Spleen (tissue), 11 donors: ENCODE results near the gene TP53TG5. TPM values are rescaled to one million over a fixed set of nuclear protein-coding genes. Genes with fewer than 3 reads are reported as not detected.

Source experiments
- DNase-seq: peaks from one replicate; pipeline ENCODE4 v3.0.0-alpha.2; 2020
- H3K27ac ChIP-seq, 8 donors: fragments of 200-600 bp; sonication (generic) in 7 of 8; 1 replicate in 4 of 8; 2 replicates in 4 of 8; pipeline versions ENCODE4 v1.5.0 to v1.8.0; 2016 to 2021; ENCODE audit warnings: inconsistent platforms in 4 of 8, mild to moderate bottlenecking in 4 of 8, moderate library complexity in 1 of 8
- H3K27me3 ChIP-seq, 7 donors: fragments of 200-600 bp; sonication (generic) in 6 of 7; replicated peaks in 1 of 7; 1 replicate in 4 of 7; 2 replicates in 3 of 7; pipeline versions ENCODE4 v1.5.0 to v1.8.0; 2016 to 2021; ENCODE audit warnings: inconsistent platforms in 3 of 7, mild to moderate bottlenecking in 1 of 7
- H3K36me3 ChIP-seq, 6 donors: fragments of 200-600 bp; sonication (generic) in 5 of 6; 1 replicate in 4 of 6; 2 replicates in 2 of 6; pipeline versions ENCODE4 v1.5.0 to v1.8.0; 2016 to 2021; ENCODE audit warnings: inconsistent platforms in 2 of 6
- H3K4me1 ChIP-seq, 6 donors: fragments of 200-600 bp; sonication (generic) in 5 of 6; 1 replicate in 3 of 6; 2 replicates in 3 of 6; pipeline versions ENCODE4 v1.5.0 to v1.8.0; 2016 to 2021; ENCODE audit warnings: inconsistent platforms in 3 of 6
- H3K4me3 ChIP-seq, 8 donors: fragments of 200-600 bp; sonication (generic) in 7 of 8; 1 replicate in 4 of 8; 2 replicates in 4 of 8; pipeline versions ENCODE4 v1.5.0 to v1.8.0; 2016 to 2021; ENCODE audit warnings: inconsistent platforms in 4 of 8, mild to moderate bottlenecking in 4 of 8, moderate library complexity in 2 of 8
- H3K9me3 ChIP-seq, 8 donors: fragments of 200-600 bp; sonication (generic) in 7 of 8; 1 replicate in 4 of 8; 2 replicates in 4 of 8; pipeline versions ENCODE4 v1.5.0 to v1.8.0; 2016 to 2021; ENCODE audit warnings: inconsistent platforms in 4 of 8
- CTCF ChIP-seq, 11 experiments: fragments of 200-600 bp in 7 of 11; fragments of 450-650 bp in 4 of 11; sonication (generic) in 4 of 11; IDR thresholded peaks in 8 of 11; conservative IDR thresholded peaks in 3 of 11; 1 replicate in 7 of 11; 2 replicates in 4 of 11; pipeline versions ENCODE4 v1.4.0 to v1.8.0; 2016 to 2021; ENCODE audit warnings: antibody characterized with exemption in 11 of 11, inconsistent platforms in 4 of 11, mild to moderate bottlenecking in 1 of 11
- POLR2A ChIP-seq, 3 donors: fragments of 450-650 bp; IDR thresholded peaks; one replicate each; pipeline ENCODE4 v1.5.1; 2017; ENCODE audit warnings: antibody characterized with exemption in 3 of 3, mild to moderate bottlenecking in 1 of 3
- POLR2AphosphoS5 ChIP-seq, 3 donors: sonication (generic); formaldehyde crosslinking; IDR thresholded peaks; one replicate each; pipeline ENCODE4 v1.5.1; 2017; ENCODE audit warnings: antibody characterized with exemption in 3 of 3
- WGBS, 5 donors: extraction: QIAGEN DNeasy Blood & Tissue Kit in 3 of 5; methylation state at CpG; one replicate each; pipeline versions ENCODE4 v1.1.5 to v1.1.7; 2013 to 2018; 5-methylcytosine and 5-hydroxymethylcytosine counted together
- intact Hi-C: fragments of 100-400 bp; cut with DNase I; formaldehyde crosslinking; loops from one replicate; pipeline ENCODE4 v1.15.0; 2023; ENCODE audit warnings: low total_unique reads
- polyA plus RNA-seq, 3 donors: library from polyadenylated mRNA; stranded (reverse); fragments of 200-250 nt; gene quantifications; one replicate each; pipeline ENCODE4 v1.2.1, GENCODE V29; 2013
- total RNA-seq, 7 donors: library from RNA; depleted of rRNA in 3 of 7; stranded (reverse); fragments of >200 nt in 3 of 7; fragmentation: NEBNext Ultra II Directional in 4 of 7; extraction: Animal tissue kit (Norgen Biotek cat#: 25700) in 4 of 7; gene quantifications; one replicate each; pipeline versions ENCODE4 v1.1.0 to v1.2.1, GENCODE V29; 2016 to 2021
- donor health status: healthy with polysubstance abuse.
- donor health status: DM: no; HTN: no; CAD: no; lungs with moderate emphysema.
- donor health status: DM: no; HTN: no; CAD: no.
- donor health status: Bipolar disorder and iron deficiency.
- donor health status: healthy.
- donor health status: DM: no; HTN: no; CAD: no.
- donor health status: DM: yes; HTN: yes; CAD: no.

The TP53TG5 gene
- total and polyA plus RNA-seq, 10 donors, result 0.08 to 0.66 (median 0.60) TPM; not detected in 7

- H3K27ac ChIP-seq, result peak within 1 kb of the TSS; percentile 42 to 86 (median 76)
- peak within 1 kb of the TSS; percentile 29 to 82 (median 42) for H3K4me3 ChIP-seq
- peaks cover 0 to 25% (median 2%) of the 10 kb centered on the region in 7 donors for H3K27me3 ChIP-seq
- 2 to 13% (median 4%) methylated on average over 10 to 77 of the region's 77 CpGs for WGBS, 5 donors
- no peaks in the 10 kb centered on the region for H3K9me3 ChIP-seq
- peaks cover 0 to 57% (median 32%) of the 10 kb centered on the region in 6 donors for H3K4me1 ChIP-seq
- intact Hi-C loops, result no loop called here
- TF ChIP-seq POLR2AphosphoS5 (IDR thresholded peaks at IDR 0.05) (peak; percentile 89 to 95 (median 93)), CTCF (IDR thresholded peaks at IDR 0.05 in 8 of 11, conservative IDR thresholded peaks at IDR 0.05 in 3 of 11) (no peak), POLR2A (IDR thresholded peaks at IDR 0.05) (peak in 1 of 3 donors; percentile 51)
- DNase-seq, result peak; percentile 83
- H3K36me3 ChIP-seq, result no peaks in the 10 kb centered on the region
Measured at GRCh38 chr20:45347936-45348778, 30.0 kb downstream of the TP53TG5 start, which contains the start of gene SDC4. Gene SDC4 (minus strand): TSS chr20:45348424. CDS start chr20:45348384, 40 bp downstream.

GRCh38 chr20:45347297-45347935 is 30.7 kb downstream of the TP53TG5 start:
- intact Hi-C loops, result no loop called here
- H3K4me1 ChIP-seq, result peaks cover 0 to 65% (median 32%) of the 10 kb centered on the region in 6 donors
- WGBS, 5 donors, result 39 to 76% (median 42%) methylated on average over 5 to 10 of the region's 10 CpGs

DNA sequence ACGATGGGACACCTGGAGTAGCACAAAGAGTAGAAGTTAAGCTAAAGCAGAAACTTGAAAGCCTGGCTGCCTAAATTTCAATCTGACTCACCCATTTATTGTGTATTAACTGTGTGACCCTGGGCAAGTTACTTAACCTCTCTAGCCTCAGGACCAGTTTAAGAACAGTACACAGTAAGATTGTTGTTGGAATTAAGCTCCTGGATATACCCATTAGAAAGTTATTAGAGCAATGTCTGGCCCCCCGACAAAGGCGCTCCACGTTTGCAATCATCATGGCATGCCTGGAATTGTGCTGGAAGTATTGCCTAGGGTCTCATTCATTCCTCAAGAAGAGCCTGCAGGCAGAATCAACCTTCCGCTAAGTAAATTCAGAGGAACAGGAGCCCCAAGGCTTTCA is 31.3 kb downstream of the TP53TG5 start:
- no peak for TF ChIP-seq POLR2A (IDR thresholded peaks at IDR 0.05)
- no peak for TF ChIP-seq CTCF (IDR thresholded peaks at IDR 0.05 in 8 of 11, conservative IDR thresholded peaks at IDR 0.05 in 3 of 11)
- TF ChIP-seq POLR2AphosphoS5 (IDR thresholded peaks at IDR 0.05), result no peak
- H3K4me1 ChIP-seq, result peaks cover 0 to 70% (median 32%) of the 10 kb centered on the region in 6 donors
- no peak for DNase-seq
- peak overlapping the region; percentile 29 to 82 (median 42) for H3K4me3 ChIP-seq
- intact Hi-C loops, result no loop called here
- no peaks in the 10 kb centered on the region for H3K9me3 ChIP-seq
- H3K27me3 ChIP-seq, result peaks cover 0 to 25% (median 2%) of the 10 kb centered on the region in 7 donors
- peak overlapping the region in 5 of 8 donors; percentile 15 to 86 (median 81) for H3K27ac ChIP-seq
- no peaks in the 10 kb centered on the region for H3K36me3 ChIP-seq
- WGBS, 5 donors, result 76 to 95% (median 83%) methylated on average over 5 of the region's 5 CpGs

More at GRCh38 chr20:45347297-45347935, 30.7 kb downstream of the TP53TG5 start:
- Histone ChIP-seq H3K4me3 (peak overlapping the region; percentile 29 to 82 (median 42)), H3K9me3 (no peaks in the 10 kb centered on the region), H3K36me3 (no peaks in the 10 kb centered on the region), H3K27me3 (peaks cover 0 to 25% (median 2%) of the 10 kb centered on the region in 7 donors), H3K27ac (peak overlapping the region; percentile 42 to 86 (median 76))
- TF ChIP-seq POLR2AphosphoS5 (IDR thresholded peaks at IDR 0.05), result no peak
- no peak for TF ChIP-seq POLR2A (IDR thresholded peaks at IDR 0.05)
- no peak for TF ChIP-seq CTCF (IDR thresholded peaks at IDR 0.05 in 8 of 11, conservative IDR thresholded peaks at IDR 0.05 in 3 of 11)
- no peak for DNase-seq
